ENCODE measurements around the gene EXOG. TPM values are rescaled to one million over a fixed set of nuclear protein-coding genes. Genes with fewer than 3 reads are reported as not detected.

Gene EXOG
- total and polyA plus RNA-seq, 2 experiments from 2014 or later: 6.3 to 7.5 TPM

DNA sequence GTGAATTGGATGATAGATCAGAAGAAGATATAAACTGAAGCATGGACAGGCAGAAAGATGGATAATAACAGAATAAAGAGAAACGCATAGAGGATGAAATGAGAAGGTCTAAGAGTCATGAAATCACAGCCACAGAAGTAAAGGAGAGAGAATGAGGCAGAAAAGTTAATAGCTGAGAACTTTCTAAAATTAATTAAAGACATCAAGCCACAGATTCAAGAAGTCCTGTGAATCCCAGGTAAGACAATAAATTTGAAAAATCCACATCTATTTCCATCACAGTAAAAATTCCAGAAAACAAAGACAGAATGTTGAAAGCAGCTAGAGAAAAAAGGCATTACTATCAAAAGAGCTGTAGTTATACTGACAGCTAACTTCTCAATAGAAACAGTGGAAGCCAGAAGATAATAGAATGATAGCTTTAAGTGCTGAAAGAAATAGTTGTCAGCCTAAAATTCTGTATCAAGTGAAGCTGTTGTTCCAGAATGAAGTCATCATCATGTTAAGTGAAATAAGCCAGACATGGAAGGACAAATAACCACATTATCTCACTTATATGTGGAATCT, 30.5 kb upstream of the EXOG start:
- H3K36me3 ChIP-seq (replicated peaks; ENCODE audit: insufficient read depth, low read depth): no peaks in the 10 kb centered on the region
- WGBS (ENCODE audit: low lambda C conversion rate, missing lambda C conversion rate): 100% methylated on average over 1 of the region's 1 CpG
- no peak overlapping the region for H3K27ac ChIP-seq
- TF ChIP-seq EZH2phosphoT487 (IDR thresholded peaks at IDR 0.05; ENCODE audit: low read depth, severe bottlenecking, unreplicated experiment) (no peak), EZH2 (IDR thresholded peaks at IDR 0.05; ENCODE audit: borderline replicate concordance) (no peak)
- TF ChIP-seq, protein P1, sequence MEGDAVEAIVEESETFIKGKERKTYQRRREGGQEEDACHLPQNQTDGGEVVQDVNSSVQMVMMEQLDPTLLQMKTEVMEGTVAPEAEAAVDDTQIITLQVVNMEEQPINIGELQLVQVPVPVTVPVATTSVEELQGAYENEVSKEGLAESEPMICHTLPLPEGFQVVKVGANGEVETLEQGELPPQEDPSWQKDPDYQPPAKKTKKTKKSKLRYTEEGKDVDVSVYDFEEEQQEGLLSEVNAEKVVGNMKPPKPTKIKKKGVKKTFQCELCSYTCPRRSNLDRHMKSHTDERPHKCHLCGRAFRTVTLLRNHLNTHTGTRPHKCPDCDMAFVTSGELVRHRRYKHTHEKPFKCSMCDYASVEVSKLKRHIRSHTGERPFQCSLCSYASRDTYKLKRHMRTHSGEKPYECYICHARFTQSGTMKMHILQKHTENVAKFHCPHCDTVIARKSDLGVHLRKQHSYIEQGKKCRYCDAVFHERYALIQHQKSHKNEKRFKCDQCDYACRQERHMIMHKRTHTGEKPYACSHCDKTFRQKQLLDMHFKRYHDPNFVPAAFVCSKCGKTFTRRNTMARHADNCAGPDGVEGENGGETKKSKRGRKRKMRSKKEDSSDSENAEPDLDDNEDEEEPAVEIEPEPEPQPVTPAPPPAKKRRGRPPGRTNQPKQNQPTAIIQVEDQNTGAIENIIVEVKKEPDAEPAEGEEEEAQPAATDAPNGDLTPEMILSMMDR (IDR thresholded peaks at IDR 0.05; ENCODE audit: poor library complexity): no peak
- H3K4me1 ChIP-seq (ENCODE audit: insufficient read depth): no peaks in the 10 kb centered on the region
- no peaks in the 10 kb centered on the region for H3K9me2 ChIP-seq (replicated peaks; ENCODE audit: insufficient read depth)
- H3K4me2 ChIP-seq: no peak overlapping the region
- peaks cover 15% of the 10 kb centered on the region for H4K20me1 ChIP-seq (ENCODE audit: insufficient read depth, poor library complexity, severe bottlenecking)
- peaks cover 8% of the 10 kb centered on the region for H3K9me3 ChIP-seq (ENCODE audit: low read depth)
- H2AFZ ChIP-seq: no peak overlapping the region
- peaks cover 100% of the 10 kb centered on the region for H3K79me2 ChIP-seq
- no peak overlapping the region for H3K4me3 ChIP-seq
- H3K27me3 ChIP-seq: no peaks in the 10 kb centered on the region
- no peak for DNase-seq (ENCODE audit: low spot score)

DNA sequence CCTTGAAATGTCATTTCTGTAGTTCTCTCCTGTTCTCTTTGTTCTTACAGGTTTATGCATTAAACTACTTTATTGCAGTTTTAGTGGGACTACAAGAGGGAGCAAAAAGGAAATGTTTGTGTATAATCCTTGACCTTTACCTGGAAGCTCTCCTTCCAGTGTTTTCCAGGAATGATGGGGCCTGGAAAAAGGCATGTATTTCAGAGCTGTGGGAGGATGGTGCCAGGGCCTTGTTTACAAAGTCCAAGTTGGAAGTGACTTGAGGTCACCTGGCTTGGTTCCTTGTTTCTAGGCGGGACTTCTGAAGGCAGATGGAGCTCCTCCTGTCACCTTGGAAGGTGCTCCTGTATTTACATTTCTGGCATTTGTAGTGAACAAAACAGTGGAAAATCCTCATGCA, 27.4 kb upstream of the EXOG start:
- 96% methylated on average over 1 of the region's 1 CpG for WGBS (ENCODE audit: low lambda C conversion rate, missing lambda C conversion rate)
- Histone ChIP-seq H3K79me2 (peaks cover 99% of the 10 kb centered on the region), H3K36me3 (replicated peaks; ENCODE audit: insufficient read depth, low read depth) (no peaks in the 10 kb centered on the region), H2AFZ (no peak overlapping the region), H3K4me2 (no peak overlapping the region), H3K27ac (no peak overlapping the region), H3K4me1 (ENCODE audit: insufficient read depth) (no peaks in the 10 kb centered on the region), H4K20me1 (ENCODE audit: insufficient read depth, poor library complexity, severe bottlenecking) (peaks cover 15% of the 10 kb centered on the region), H3K9me3 (ENCODE audit: low read depth) (peaks cover 8% of the 10 kb centered on the region), H3K4me3 (no peak overlapping the region), H3K9me2 (replicated peaks; ENCODE audit: insufficient read depth) (no peaks in the 10 kb centered on the region), H3K27me3 (no peaks in the 10 kb centered on the region)
- DNase-seq (ENCODE audit: low spot score): no peak
- TF ChIP-seq, protein P1 (IDR thresholded peaks at IDR 0.05; ENCODE audit: poor library complexity): no peak
- no peak for TF ChIP-seq EZH2phosphoT487 (IDR thresholded peaks at IDR 0.05; ENCODE audit: low read depth, severe bottlenecking, unreplicated experiment)
- no peak for TF ChIP-seq EZH2 (IDR thresholded peaks at IDR 0.05; ENCODE audit: borderline replicate concordance)

DNA sequence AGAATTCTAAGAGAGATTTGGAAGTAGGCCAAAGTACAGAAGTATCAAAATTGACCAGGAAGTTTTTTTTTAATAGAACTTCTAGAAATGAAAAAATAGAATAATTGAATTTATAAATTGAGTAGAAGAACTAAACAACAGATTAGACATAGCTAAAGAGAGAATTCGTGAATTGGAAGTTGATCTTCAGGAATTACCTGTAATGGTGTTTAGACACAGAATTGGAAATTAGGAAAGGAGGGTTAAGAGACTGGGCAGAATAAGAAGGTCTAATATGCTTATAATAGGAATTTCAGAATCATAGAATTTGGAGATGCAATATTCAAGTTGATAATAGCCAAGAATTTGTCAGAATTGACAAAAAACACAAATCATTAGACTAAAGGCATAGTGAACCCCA, 26.3 kb upstream of the EXOG start:
- Histone ChIP-seq H3K4me1 (ENCODE audit: insufficient read depth) (no peaks in the 10 kb centered on the region), H3K27me3 (no peaks in the 10 kb centered on the region), H3K79me2 (peaks cover 99% of the 10 kb centered on the region), H3K9me3 (ENCODE audit: low read depth) (peaks cover 8% of the 10 kb centered on the region), H4K20me1 (ENCODE audit: insufficient read depth, poor library complexity, severe bottlenecking) (peaks cover 24% of the 10 kb centered on the region), H3K9me2 (replicated peaks; ENCODE audit: insufficient read depth) (no peaks in the 10 kb centered on the region), H3K4me2 (no peak overlapping the region), H2AFZ (no peak overlapping the region), H3K36me3 (replicated peaks; ENCODE audit: insufficient read depth, low read depth) (no peaks in the 10 kb centered on the region), H3K4me3 (no peak overlapping the region), H3K27ac (no peak overlapping the region)
- DNase-seq (ENCODE audit: low spot score): no peak
- 94% methylated on average over 1 of the region's 1 CpG for WGBS (ENCODE audit: low lambda C conversion rate, missing lambda C conversion rate)
- TF ChIP-seq EZH2phosphoT487 (IDR thresholded peaks at IDR 0.05; ENCODE audit: low read depth, severe bottlenecking, unreplicated experiment) (no peak), EZH2 (IDR thresholded peaks at IDR 0.05; ENCODE audit: borderline replicate concordance) (no peak)
- TF ChIP-seq, protein P1 (IDR thresholded peaks at IDR 0.05; ENCODE audit: poor library complexity): no peak
